Loucy (cell line): ENCODE data around the gene FOXR1.
A peak's percentile ranks its signal among the peaks of the same experiment; 100 is the strongest.

Experiments used
- H2AFZ ChIP-seq: fragments of 200-600 bp; sonication (generic); 2 replicates; pipeline ENCODE4 v1.6.0; 2016; ENCODE audit warnings: antibody characterized with exemption, mild to moderate bottlenecking, low read length, moderate library complexity
- H3F3A ChIP-seq: fragments of 200-600 bp; 2 replicates; pipeline ENCODE4 v1.6.0; 2016; ENCODE audit warnings: antibody characterized with exemption, low read depth, mild to moderate bottlenecking
- H3K27me3 ChIP-seq: fragments of 200-600 bp; sonication (generic); 2 replicates; pipeline ENCODE4 v1.6.1; 2014; ENCODE audit warnings: low read length, mild to moderate bottlenecking; ENCODE audit not compliant: insufficient read depth, poor library complexity, severe bottlenecking
- H3K36me3 ChIP-seq: fragments of 200-600 bp; sonication (generic); 2 replicates; pipeline ENCODE4 v1.6.1; 2016; ENCODE audit warnings: low read length; ENCODE audit not compliant: insufficient read depth
- H3K4me1 ChIP-seq: fragments of 200-600 bp; sonication (generic); 2 replicates; pipeline ENCODE4 v1.5.1; 2014; ENCODE audit warnings: low read length, mild to moderate bottlenecking; ENCODE audit not compliant: insufficient read depth, poor library complexity, severe bottlenecking
- H3K4me2 ChIP-seq: fragments of 200-600 bp; sonication (generic); 2 replicates; pipeline ENCODE4 v1.6.0; 2014; ENCODE audit warnings: antibody characterized with exemption, low read length, low read depth, mild to moderate bottlenecking; ENCODE audit not compliant: poor library complexity, severe bottlenecking
- H3K4me3 ChIP-seq: fragments of 200-600 bp; sonication (generic); 2 replicates; pipeline ENCODE4 v1.5.1; 2014; ENCODE audit warnings: low read length, mild to moderate bottlenecking, mixed read lengths; ENCODE audit not compliant: poor library complexity, severe bottlenecking
- H3K79me2 ChIP-seq: fragments of 200-600 bp; sonication (generic); 2 replicates; pipeline ENCODE4 v1.6.1; 2014; ENCODE audit warnings: low read length; ENCODE audit not compliant: insufficient read depth
- H3K9ac ChIP-seq: fragments of 200-600 bp; sonication (generic); 2 replicates; pipeline ENCODE4 v1.6.0; 2014; ENCODE audit warnings: mild to moderate bottlenecking, low read depth, low read length, moderate library complexity; ENCODE audit not compliant: poor library complexity, severe bottlenecking
- H3K9me2 ChIP-seq: fragments of 200-600 bp; sonication (generic); replicated peaks from 2 replicates; pipeline ENCODE4 v1.6.1; 2016; ENCODE audit warnings: low read depth, low read length, mixed read lengths
- H3K9me3 ChIP-seq: fragments of 200-600 bp; sonication (generic); 2 replicates; pipeline ENCODE4 v1.6.1; 2014; ENCODE audit warnings: mild to moderate bottlenecking, antibody characterized with exemption, low read length, low read depth; ENCODE audit not compliant: insufficient read depth
- H4K20me1 ChIP-seq: fragments of 200-600 bp; sonication (generic); 2 replicates; pipeline ENCODE4 v1.6.0; 2014; ENCODE audit warnings: antibody characterized with exemption, low read length, mild to moderate bottlenecking; ENCODE audit not compliant: insufficient read depth, poor library complexity, severe bottlenecking
- CTCF ChIP-seq: fragments of 200-600 bp; sonication (generic); conservative IDR thresholded peaks from 2 replicates; pipeline ENCODE4 v1.5.1; 2014; ENCODE audit warnings: mild to moderate bottlenecking, antibody characterized with exemption, low read length
- EZH2phosphoT487 ChIP-seq: fragments of 200-600 bp; IDR thresholded peaks from 2 replicates; pipeline ENCODE4 v1.6.1; 2018; ENCODE audit warnings: antibody characterized with exemption, mild to moderate bottlenecking, moderate library complexity, borderline replicate concordance

Gene FOXR1

GRCh38 chr11:119018074-119018938 is 46.7 kb downstream of the FOXR1 start, which contains the start of the genes RPS25 and TRAPPC4:
Gene RPS25 (minus strand): TSS chr11:119018343. CDS start chr11:119018284, 59 bp downstream.
Gene TRAPPC4 (plus strand): TSS chr11:119018766. CDS start chr11:119018796, 30 bp downstream.
- H3K9me2 ChIP-seq = no peaks in the 10 kb centered on the region
- H3K27me3 ChIP-seq = no peaks in the 10 kb centered on the region
- no peaks in the 10 kb centered on the region for H3F3A ChIP-seq
- H3K79me2 ChIP-seq = peaks cover 88% of the 10 kb centered on the region
- peaks cover 33% of the 10 kb centered on the region for H3K36me3 ChIP-seq
- H3K4me1 ChIP-seq = peaks cover 27% of the 10 kb centered on the region
- H4K20me1 ChIP-seq = peaks cover 53% of the 10 kb centered on the region
- peak within 1 kb of the TSS; percentile 92 for H3K4me2 ChIP-seq
- H3K4me3 ChIP-seq = peak within 1 kb of the TSS; percentile 93
- H2AFZ ChIP-seq = peak within 1 kb of the TSS; percentile 94
- peak within 1 kb of the TSS; percentile 96 for H3K9ac ChIP-seq
- no peak for TF ChIP-seq EZH2phosphoT487
- TF ChIP-seq CTCF = no peak
- H3K9me3 ChIP-seq = no peaks in the 10 kb centered on the region

GRCh38 chr11:119019996-119020395 is 48.4 kb downstream of the FOXR1 start:
- TF ChIP-seq EZH2phosphoT487 (no peak), CTCF (no peak)
- Histone ChIP-seq H3K9me2 (no peaks in the 10 kb centered on the region), H3K36me3 (peaks cover 21% of the 10 kb centered on the region), H3K27me3 (no peaks in the 10 kb centered on the region), H3K9ac (peak overlapping the region; percentile 96), H4K20me1 (peaks cover 45% of the 10 kb centered on the region), H3K4me2 (peak overlapping the region; percentile 60), H3K79me2 (peaks cover 81% of the 10 kb centered on the region), H3K9me3 (no peaks in the 10 kb centered on the region), H3K4me3 (peak overlapping the region; percentile 93), H2AFZ (no peak overlapping the region), H3F3A (no peaks in the 10 kb centered on the region), H3K4me1 (peaks cover 27% of the 10 kb centered on the region)

DNA sequence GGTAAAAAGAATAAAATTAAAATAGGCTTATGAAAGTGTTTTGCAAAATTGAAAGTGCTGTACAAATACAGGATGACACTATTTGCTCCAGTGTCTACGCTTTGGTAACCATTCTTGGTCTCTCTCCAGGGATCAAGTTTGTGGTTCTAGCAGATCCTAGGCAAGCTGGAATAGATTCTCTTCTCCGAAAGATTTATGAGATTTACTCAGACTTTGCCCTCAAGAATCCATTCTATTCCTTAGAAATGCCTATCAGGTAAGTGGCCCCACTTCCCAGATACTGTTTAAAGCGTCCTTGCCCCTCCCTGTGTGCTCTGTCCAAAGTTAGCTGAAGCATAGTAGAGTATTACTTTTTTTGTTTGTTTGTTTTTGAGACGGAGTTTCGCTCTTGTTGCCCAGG is 50.1 kb downstream of the FOXR1 start:
- H4K20me1 ChIP-seq = peaks cover 29% of the 10 kb centered on the region
- H3K79me2 ChIP-seq = peaks cover 65% of the 10 kb centered on the region
- H3K9me3 ChIP-seq = no peaks in the 10 kb centered on the region
- H3K4me2 ChIP-seq = peak overlapping the region; percentile 60
- no peak overlapping the region for H3K4me3 ChIP-seq
- H3K36me3 ChIP-seq = peaks cover 10% of the 10 kb centered on the region
- H2AFZ ChIP-seq = no peak overlapping the region
- no peak for TF ChIP-seq EZH2phosphoT487
- no peak for TF ChIP-seq CTCF
- H3K9me2 ChIP-seq = no peaks in the 10 kb centered on the region
- peaks cover 20% of the 10 kb centered on the region for H3K4me1 ChIP-seq
- no peak overlapping the region for H3K9ac ChIP-seq
- no peaks in the 10 kb centered on the region for H3F3A ChIP-seq
- H3K27me3 ChIP-seq = no peaks in the 10 kb centered on the region
